UCSD-AML1 (cell line): ENCODE measurements around the gene GNG5.
"Not testable (repeated sequence)": the region's sequence is repeated elsewhere in the genome, so short reads cannot be mapped to it uniquely, and the experiment has no call there.

ENCODE experiments used
- DNase-seq: peaks from one replicate; lab custom pipeline; 2025; ENCODE audit not compliant: unreplicated experiment; lab: John Stamatoyannopoulos, UW

GNG5 gene

GRCh38 chr1:84506002-84506728, at the start of gene GNG5, which contains the start of gene SPATA1:
TSS of gene GNG5 (minus strand) at chr1:84506581. CDS start at chr1:84506091, 490 bp downstream.
TSS of gene SPATA1 (plus strand) at chr1:84506386. CDS start at chr1:84516360, 9,974 bp downstream.
- peak; percentile 99 for DNase-seq

GRCh38 chr1:84550826-84551225, 44.4 kb upstream of the GNG5 start:
- no peak for DNase-seq

DNA sequence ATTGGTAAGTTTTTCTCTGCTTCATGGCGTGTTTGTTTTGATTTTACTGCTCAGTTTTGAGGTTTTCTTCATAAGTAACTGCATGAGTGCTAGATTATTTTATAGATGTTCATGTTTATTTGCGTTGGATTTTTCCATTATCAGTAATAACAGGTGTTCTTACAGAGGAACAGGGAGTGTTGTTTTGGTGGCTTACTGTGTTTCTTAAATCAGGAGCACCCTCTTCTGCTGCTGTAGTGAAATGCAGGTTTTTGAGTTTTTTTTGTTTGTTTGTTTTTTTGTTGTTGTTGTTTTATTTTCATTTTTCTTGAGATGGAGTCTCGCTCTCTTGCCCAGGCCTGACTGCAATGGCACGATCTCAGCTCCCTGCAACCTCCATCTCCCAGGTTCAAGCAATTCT, 35.3 kb upstream of the GNG5 start:
- no peak for DNase-seq

GRCh38 chr1:84540759-84541158, 34.4 kb upstream of the GNG5 start:
- DNase-seq: no peak

DNA sequence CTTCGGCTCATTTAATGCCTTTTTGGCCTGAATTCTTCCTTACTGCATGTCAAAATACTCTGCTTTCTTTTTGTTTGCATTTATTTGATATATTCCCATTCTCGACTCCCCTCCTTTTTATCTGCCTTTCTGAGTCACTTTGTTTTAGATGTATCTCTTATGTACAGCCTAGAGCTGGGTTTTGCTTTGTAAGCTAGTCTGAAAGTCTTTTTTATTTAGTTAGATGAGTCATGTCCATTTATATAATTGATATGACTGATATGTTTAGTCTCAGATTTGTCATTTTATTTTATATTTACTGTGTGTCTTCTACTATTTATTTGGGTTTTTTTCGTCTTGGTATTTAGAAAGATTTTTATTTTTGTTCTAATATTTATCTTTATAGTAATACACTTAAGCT, 33.6 kb upstream of the GNG5 start:
- no peak for DNase-seq

DNA sequence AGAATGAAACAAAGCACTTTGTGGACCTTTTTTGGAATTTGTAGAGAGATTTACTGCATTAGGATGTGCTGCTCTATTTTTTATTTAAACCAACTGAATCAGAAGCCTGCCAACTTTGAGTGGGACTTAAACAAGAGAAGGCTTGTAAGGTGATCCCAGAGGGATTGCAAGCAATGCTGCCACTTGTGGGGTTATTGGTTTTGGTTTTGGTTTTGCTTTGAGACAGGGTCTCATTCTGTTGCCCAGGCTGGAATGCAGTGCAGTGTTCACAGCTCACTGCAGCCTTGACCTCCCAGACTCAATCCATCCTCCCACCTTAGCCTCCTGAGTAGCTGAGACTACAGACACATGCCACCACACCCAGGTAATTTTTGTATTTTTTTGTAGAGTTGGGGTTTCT, 32.2 kb upstream of the GNG5 start:
- DNase-seq: no peak

- DNase-seq: no peak
Measured at GRCh38 chr1:84525779-84526178, 19.4 kb upstream of the GNG5 start.

DNA sequence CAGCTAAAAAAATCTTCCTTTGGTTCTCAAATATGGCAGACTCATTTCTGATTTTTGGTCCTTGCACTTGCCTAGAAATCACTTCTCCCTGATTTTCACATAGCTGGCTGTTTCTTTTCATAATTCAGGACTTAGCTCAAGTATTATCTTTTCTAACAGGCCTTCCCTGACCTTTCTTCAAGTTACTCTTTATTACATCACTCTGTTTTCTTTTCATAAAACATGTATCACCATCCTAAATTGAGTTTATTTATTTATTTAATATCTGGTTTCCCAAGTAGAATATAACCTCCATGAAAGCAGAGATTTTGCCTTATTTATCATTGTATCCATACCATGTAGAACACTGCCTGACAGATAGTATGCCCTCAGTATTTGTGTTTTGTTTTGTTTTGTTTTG, 18.2 kb upstream of the GNG5 start:
- no peak for DNase-seq

- no peak for DNase-seq
Measured at GRCh38 chr1:84510668-84511067, 4.3 kb upstream of the GNG5 start.

GRCh38 chr1:84510165-84510564, 3.8 kb upstream of the GNG5 start:
- DNase-seq: no peak

DNA sequence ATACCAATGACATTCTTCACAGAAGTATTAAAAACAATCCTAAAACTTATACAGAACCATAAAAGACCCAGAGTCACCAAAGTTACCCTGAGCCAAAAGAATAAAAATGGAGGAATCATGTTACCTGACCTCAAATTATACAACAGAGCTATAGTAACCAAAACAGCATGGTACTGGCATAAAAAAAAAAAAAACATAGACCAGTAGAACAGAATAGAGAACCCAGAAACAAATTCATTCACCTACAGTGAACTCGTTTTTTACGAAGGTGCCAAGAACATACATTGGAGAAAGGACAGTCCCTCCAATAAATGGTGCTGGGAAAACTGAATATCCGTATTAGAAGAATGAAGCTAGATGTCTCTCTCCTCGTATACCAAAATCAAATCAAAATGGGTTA, 2.6 kb upstream of the GNG5 start:
- DNase-seq: no peak

GRCh38 chr1:84508510-84508909, 2.1 kb upstream of the GNG5 start:
- no peak for DNase-seq

GRCh38 chr1:84507887-84508286, 1.5 kb upstream of the GNG5 start:
- DNase-seq: not testable (repeated sequence)

GRCh38 chr1:84506729-84507453, 510 bp upstream of the GNG5 start:
- no peak for DNase-seq

- no peak for DNase-seq
Measured at GRCh38 chr1:84505493-84506001, 834 bp downstream of the GNG5 start.

DNA sequence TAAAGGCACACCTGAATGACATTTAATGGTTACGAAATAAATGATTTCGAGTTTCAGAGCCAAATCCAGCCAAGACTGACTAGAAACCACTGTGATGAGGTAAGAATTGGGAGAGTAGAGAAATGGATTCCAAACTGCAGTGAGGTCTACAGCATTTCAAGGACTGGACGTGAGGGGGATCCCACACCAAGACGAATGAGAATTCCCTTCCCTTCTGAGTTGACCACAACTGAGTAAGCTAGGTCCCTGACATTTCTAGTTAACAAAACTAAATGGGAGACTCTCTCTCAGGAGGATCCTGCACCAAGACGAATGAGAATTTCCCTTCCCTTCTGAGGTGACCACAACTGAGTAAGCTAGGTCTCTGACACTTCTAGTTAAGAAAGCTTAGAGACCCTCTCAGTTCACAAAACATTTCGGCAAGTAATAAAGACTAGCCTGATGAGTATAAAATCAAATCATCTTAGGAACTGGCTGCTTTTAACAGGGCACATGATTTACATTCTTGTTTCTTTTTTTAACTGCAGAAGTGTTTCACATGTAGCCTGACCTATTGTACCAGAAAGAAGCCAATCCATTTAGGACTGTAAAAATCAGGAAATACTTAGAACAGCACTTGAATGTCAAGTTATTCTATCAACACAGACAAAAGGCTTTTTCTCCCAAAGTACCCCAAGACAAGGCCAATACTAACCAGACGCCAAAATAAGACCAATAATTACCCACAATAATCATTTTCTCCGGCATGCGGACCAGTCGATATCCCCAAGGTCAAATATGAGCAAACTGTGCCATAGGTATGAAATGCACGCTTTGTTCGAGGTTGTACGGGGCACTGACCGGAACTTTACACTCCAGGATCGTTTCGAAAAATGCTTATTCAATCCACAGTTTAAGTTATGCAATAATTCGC, 1.5 kb downstream of the GNG5 start:
- DNase-seq: no peak

GRCh38 chr1:84502927-84503326, 3.5 kb downstream of the GNG5 start:
- DNase-seq: no peak

DNA sequence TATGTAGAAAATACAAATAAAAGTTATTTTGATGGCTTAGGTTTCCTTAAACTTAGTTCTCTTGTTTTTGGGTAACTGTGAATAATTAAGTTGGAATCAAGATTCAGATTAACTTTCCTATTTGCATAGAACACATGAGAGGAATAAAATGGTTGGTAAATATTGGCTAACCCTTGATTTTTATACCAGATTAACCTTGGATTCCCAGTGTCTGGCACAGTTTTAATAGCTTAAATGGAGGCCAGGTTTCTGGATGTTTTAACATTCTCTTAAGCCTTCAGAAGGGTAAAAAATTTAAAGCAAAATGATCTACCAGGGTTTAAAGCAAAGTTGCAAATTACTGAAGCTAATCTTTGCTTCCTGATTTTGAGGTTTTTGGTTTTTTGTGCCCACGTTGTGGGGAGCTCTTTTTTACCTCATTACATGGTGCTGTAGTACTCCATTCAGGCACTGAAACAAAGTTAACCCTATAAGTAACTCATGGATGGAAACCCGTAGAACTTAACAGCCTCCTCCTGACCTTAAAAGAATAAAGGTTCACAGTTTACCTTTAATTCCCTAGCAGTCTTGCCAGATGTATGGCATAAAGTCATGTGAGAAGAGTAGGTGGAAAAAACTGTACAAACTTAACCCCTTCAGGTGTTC, 8.6 kb downstream of the GNG5 start:
- no peak for DNase-seq

GRCh38 chr1:84496498-84496897, 9.9 kb downstream of the GNG5 start:
- DNase-seq: no peak

GRCh38 chr1:84493747-84494146, 12.6 kb downstream of the GNG5 start:
- DNase-seq: no peak

- DNase-seq: no peak
Measured at GRCh38 chr1:84492726-84493125, 13.7 kb downstream of the GNG5 start.
